GM12875 (cell line): ENCODE data around the gene MYL6.

ENCODE experiments used
- H3K4me3 ChIP-seq: one replicate; pipeline ENCODE4 v1.5.1; 2011; ENCODE audit warnings: low read depth, low read length, control low read depth
- CTCF ChIP-seq: IDR thresholded peaks from 2 replicates; pipeline ENCODE4 v1.5.1; 2011; ENCODE audit warnings: low read depth, mild to moderate bottlenecking, control low read depth, inconsistent platforms, low read length, moderate library complexity, borderline replicate concordance; ENCODE audit not compliant: insufficient read depth

The MYL6 gene

GRCh38 chr12:56118688-56119357 lies 39.3 kb upstream of the MYL6 start:
- peak overlapping the region; percentile 61 for H3K4me3 ChIP-seq

GRCh38 chr12:56119361-56119796 lies 38.8 kb upstream of the MYL6 start:
- no peak overlapping the region for H3K4me3 ChIP-seq
- TF ChIP-seq CTCF, result peak; percentile 61; the same call in 1 of the 2 replicates

More at GRCh38 chr12:56118688-56119357, 39.3 kb upstream of the MYL6 start:
- no peak for TF ChIP-seq CTCF

- no peak overlapping the region for H3K4me3 ChIP-seq
Observed at GRCh38 chr12:56120158-56120846, 37.9 kb upstream of the MYL6 start.

GRCh38 chr12:56121204-56121870 lies 36.8 kb upstream of the MYL6 start:
- no peak for TF ChIP-seq CTCF
- no peak overlapping the region for H3K4me3 ChIP-seq

More at GRCh38 chr12:56120158-56120846, 37.9 kb upstream of the MYL6 start:
- TF ChIP-seq CTCF, result no peak

- no peak overlapping the region for H3K4me3 ChIP-seq
- no peak for TF ChIP-seq CTCF
Observed at GRCh38 chr12:56122637-56123036, 35.5 kb upstream of the MYL6 start.

GRCh38 chr12:56124133-56124532 lies 34.0 kb upstream of the MYL6 start:
- no peak for TF ChIP-seq CTCF
- H3K4me3 ChIP-seq, result no peak overlapping the region
